ENCODE results near the gene SLC25A44. TPM values are rescaled to one million over a fixed set of nuclear protein-coding genes. Genes with fewer than 3 reads are reported as not detected.

Gene SLC25A44
- total RNA-seq, 1 experiment from 2014 or later: 40.2 TPM

DNA sequence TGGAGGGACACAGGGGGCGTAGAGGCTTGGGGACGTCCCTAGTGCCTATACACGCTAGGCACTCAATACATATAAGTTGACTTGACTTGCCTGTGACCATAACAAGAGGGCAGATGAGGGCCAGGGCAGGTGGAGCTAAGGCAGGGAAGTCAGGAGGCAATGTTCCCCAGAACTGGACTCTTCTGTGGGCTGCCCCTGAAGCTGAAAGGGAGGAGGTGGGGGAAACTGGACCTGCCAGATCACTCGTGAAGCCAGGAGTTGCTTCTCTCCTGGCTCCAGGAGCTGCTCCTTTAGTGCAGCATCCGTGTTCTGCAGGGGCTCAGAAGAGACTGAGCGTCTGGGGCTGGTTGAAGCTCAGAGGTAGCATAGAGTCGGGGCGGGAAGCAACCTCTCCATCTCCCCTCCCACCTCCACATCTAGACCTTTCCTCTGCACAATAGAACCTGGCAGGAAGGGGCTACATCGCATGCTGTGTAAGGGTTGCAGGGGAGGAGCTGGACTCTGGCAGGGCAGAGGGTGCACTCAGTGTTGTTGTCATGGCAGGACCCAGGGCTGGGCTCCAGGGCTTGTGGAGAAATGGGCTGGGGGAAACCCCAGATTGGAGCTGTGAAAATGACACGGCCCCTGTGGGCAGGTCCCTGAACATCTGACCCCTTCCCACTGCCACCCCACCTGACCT is 43.4 kb upstream of the SLC25A44 start:
- no peak overlapping the region for H2BK120ac ChIP-seq (ENCODE audit: low read depth, low read length, poor library complexity, severe bottlenecking)
- peak overlapping the region; percentile 55 to 79 for H3K4me3 Mint-ChIP-seq
- no peak overlapping the region for H3K56ac ChIP-seq (ENCODE audit: insufficient read length, low read depth, low read length)
- DNase-seq: no peak
- H3K79me2 ChIP-seq (ENCODE audit: insufficient read depth, low read length): no peaks in the 10 kb centered on the region
- TF ChIP-seq, protein P1, sequence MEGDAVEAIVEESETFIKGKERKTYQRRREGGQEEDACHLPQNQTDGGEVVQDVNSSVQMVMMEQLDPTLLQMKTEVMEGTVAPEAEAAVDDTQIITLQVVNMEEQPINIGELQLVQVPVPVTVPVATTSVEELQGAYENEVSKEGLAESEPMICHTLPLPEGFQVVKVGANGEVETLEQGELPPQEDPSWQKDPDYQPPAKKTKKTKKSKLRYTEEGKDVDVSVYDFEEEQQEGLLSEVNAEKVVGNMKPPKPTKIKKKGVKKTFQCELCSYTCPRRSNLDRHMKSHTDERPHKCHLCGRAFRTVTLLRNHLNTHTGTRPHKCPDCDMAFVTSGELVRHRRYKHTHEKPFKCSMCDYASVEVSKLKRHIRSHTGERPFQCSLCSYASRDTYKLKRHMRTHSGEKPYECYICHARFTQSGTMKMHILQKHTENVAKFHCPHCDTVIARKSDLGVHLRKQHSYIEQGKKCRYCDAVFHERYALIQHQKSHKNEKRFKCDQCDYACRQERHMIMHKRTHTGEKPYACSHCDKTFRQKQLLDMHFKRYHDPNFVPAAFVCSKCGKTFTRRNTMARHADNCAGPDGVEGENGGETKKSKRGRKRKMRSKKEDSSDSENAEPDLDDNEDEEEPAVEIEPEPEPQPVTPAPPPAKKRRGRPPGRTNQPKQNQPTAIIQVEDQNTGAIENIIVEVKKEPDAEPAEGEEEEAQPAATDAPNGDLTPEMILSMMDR (conservative IDR thresholded peaks at IDR 0.05): no peak
- no peak overlapping the region for H3K23ac ChIP-seq (ENCODE audit: insufficient read length, low read depth, low read length)
- H4K8ac ChIP-seq (replicated peaks; ENCODE audit: insufficient read length, low read depth, low read length): no peak overlapping the region
- H3T11ph ChIP-seq (ENCODE audit: low read length): no peak overlapping the region
- H3K23me2 ChIP-seq (ENCODE audit: insufficient read length, low read depth, low read length, poor library complexity, severe bottlenecking): no peaks in the 10 kb centered on the region
- H2AK5ac ChIP-seq (ENCODE audit: insufficient read length, low read length): no peak overlapping the region
- H3K79me1 ChIP-seq (ENCODE audit: insufficient read depth, low read depth, low read length, poor library complexity, severe bottlenecking): no peaks in the 10 kb centered on the region
- peaks cover 27% of the 10 kb centered on the region for H3K4me1 ChIP-seq (ENCODE audit: insufficient read depth, low read length)
- no peaks in the 10 kb centered on the region for H3K9me3 Mint-ChIP-seq
- H3K9me3 ChIP-seq (ENCODE audit: control insufficient read depth, low read depth, low read length): no peaks in the 10 kb centered on the region
- no peak overlapping the region for H2BK12ac ChIP-seq (ENCODE audit: insufficient read length, low read depth, low read length)
- H3K4me2 ChIP-seq (ENCODE audit: insufficient read depth, insufficient read length, low read length): peak overlapping the region; percentile 29
- no peak overlapping the region for H3K9ac ChIP-seq (ENCODE audit: extremely low read depth, insufficient read length, low read length)
- no peak overlapping the region for H3K27ac ChIP-seq (ENCODE audit: insufficient read length, low read depth, low read length)
- peak overlapping the region; percentile 15 to 42 (median 38); a peak in 5 of 7 replicates for H3K27ac Mint-ChIP-seq
- H3K4ac ChIP-seq (ENCODE audit: low read depth, low read length): no peak overlapping the region
- H4K20me1 ChIP-seq (ENCODE audit: control insufficient read depth, insufficient read depth, insufficient read length): no peaks in the 10 kb centered on the region
- H3K27me3 Mint-ChIP-seq (ENCODE audit: low read depth): no peaks in the 10 kb centered on the region
- H3K4me1 Mint-ChIP-seq: peaks cover 67 to 76% of the 10 kb centered on the region in 2 experiments
- no CpG with 5 or more reads among the region's 10 CpGs for WGBS (ENCODE audit: extremely low coverage, insufficient read length, low lambda C conversion rate)
- no peak overlapping the region for H2BK15ac ChIP-seq (ENCODE audit: low read depth, low read length)
- H2BK20ac ChIP-seq (ENCODE audit: low read depth, low read length, poor library complexity, severe bottlenecking): no peak overlapping the region
- H3K36me3 Mint-ChIP-seq (ENCODE audit: insufficient read depth in 1 of 3, low read depth in 3 of 3): peaks cover 0 to 2% (median 0%) of the 10 kb centered on the region in 3 experiments; a peak in 1 of 7 replicates
- H3K27me3 ChIP-seq (ENCODE audit: insufficient read depth, low read length): no peaks in the 10 kb centered on the region
- H2AFZ ChIP-seq (ENCODE audit: low read length): no peak overlapping the region
- H3K14ac ChIP-seq (ENCODE audit: insufficient read depth, low read length): no peak overlapping the region
- H4K91ac ChIP-seq (ENCODE audit: insufficient read length, low read depth, low read length): no peak overlapping the region
- no peak overlapping the region for H4K5ac ChIP-seq (ENCODE audit: insufficient read length, low read depth, low read length)
- no peak overlapping the region for H2BK5ac ChIP-seq (ENCODE audit: insufficient read length, low read length)
- no peak overlapping the region for H3K18ac ChIP-seq (ENCODE audit: insufficient read length, low read depth, low read length)

All from H9 (cell line).